DND-41 (cell line): ENCODE measurements around the gene CEACAM8.
"Not testable (repeated sequence)": the region's sequence is repeated elsewhere in the genome, so short reads cannot be mapped to it uniquely, and the experiment has no call there.

ENCODE experiments used
- ATAC-seq: fragments of 200-7000 bp; cut with Tn5 transposase; 3 replicates; pipeline ENCODE4 v1.9.1; 2021; ENCODE audit warnings: low read depth; ENCODE audit not compliant: insufficient read depth
- DNase-seq: peaks from one replicate; pipeline ENCODE4 v3.0.0-alpha.2; 2020
- H2AFZ ChIP-seq: 2 replicates; pipeline ENCODE4 v1.6.0; 2012; ENCODE audit warnings: low read depth, low read length
- H3K27ac ChIP-seq: 2 replicates; pipeline ENCODE4 v1.5.1; 2012; ENCODE audit warnings: low read length, inconsistent platforms
- H3K27me3 ChIP-seq: fragments of 200-600 bp; sonication (generic); 2 replicates; pipeline ENCODE4 v1.6.0; 2012; ENCODE audit warnings: low read length, mild to moderate bottlenecking, inconsistent platforms; ENCODE audit not compliant: insufficient read depth, poor library complexity
- H3K36me3 ChIP-seq: 2 replicates; pipeline ENCODE4 v1.5.1; 2012; ENCODE audit warnings: low read length, inconsistent platforms; ENCODE audit not compliant: insufficient read depth
- H3K4me1 ChIP-seq: 2 replicates; pipeline ENCODE4 v1.5.1; 2012; ENCODE audit warnings: mild to moderate bottlenecking, low read length; ENCODE audit not compliant: insufficient read depth
- H3K4me2 ChIP-seq: 2 replicates; pipeline ENCODE4 v1.6.0; 2012; ENCODE audit warnings: mild to moderate bottlenecking, moderate library complexity, low read length, inconsistent platforms; ENCODE audit not compliant: insufficient read depth
- H3K4me3 ChIP-seq, 2 experiments: fragments of 200-600 bp in 1 of 2; shearing (Covaris generic) in 1 of 2; 2 replicates each; pipeline ENCODE4 v1.5.1; 2012 to 2016; ENCODE audit warnings: inconsistent platforms in 2 of 2, low read length in 2 of 2, mild to moderate bottlenecking in 2 of 2, low read depth in 1 of 2, moderate library complexity in 1 of 2
- H3K79me2 ChIP-seq: 2 replicates; pipeline ENCODE4 v1.6.0; 2012; ENCODE audit warnings: low read length, inconsistent platforms; ENCODE audit not compliant: insufficient read depth
- H3K9ac ChIP-seq: 2 replicates; pipeline ENCODE4 v1.6.0; 2012; ENCODE audit warnings: low read depth, mild to moderate bottlenecking, inconsistent platforms, low read length, moderate library complexity
- H3K9me3 ChIP-seq: 2 replicates; pipeline ENCODE4 v1.5.1; 2012; ENCODE audit warnings: low read length, moderate library complexity, mild to moderate bottlenecking, inconsistent platforms; ENCODE audit not compliant: insufficient read depth, severe bottlenecking
- H4K20me1 ChIP-seq: 2 replicates; pipeline ENCODE4 v1.6.0; 2012; ENCODE audit warnings: low read length; ENCODE audit not compliant: insufficient read depth
- CTCF ChIP-seq: IDR thresholded peaks from 2 replicates; pipeline ENCODE4 v1.5.1; 2012; ENCODE audit warnings: borderline replicate concordance, low read length, moderate library complexity, mild to moderate bottlenecking; ENCODE audit not compliant: poor library complexity, severe bottlenecking; ENCODE audit errors: extremely low read depth
- EZH2 ChIP-seq: IDR thresholded peaks from 3 replicates; pipeline ENCODE4 v1.6.1; 2012; ENCODE audit warnings: borderline replicate concordance, low read depth, mild to moderate bottlenecking, moderate library complexity, low read length, inconsistent platforms; ENCODE audit not compliant: severe bottlenecking

The CEACAM8 gene

GRCh38 chr19:42627916-42628315, 33.2 kb upstream of the CEACAM8 start:
- no peaks in the 10 kb centered on the region for H4K20me1 ChIP-seq
- H3K4me2 ChIP-seq, result no peak overlapping the region
- no peak overlapping the region for H3K9ac ChIP-seq
- no peak for DNase-seq
- no peak overlapping the region for H3K27ac ChIP-seq
- no peak overlapping the region for H3K4me3 ChIP-seq
- TF ChIP-seq CTCF (no peak), EZH2 (no peak)
- H3K9me3 ChIP-seq, result no peaks in the 10 kb centered on the region
- ATAC-seq, result no peak
- H3K27me3 ChIP-seq, result peaks cover 3% of the 10 kb centered on the region
- no peaks in the 10 kb centered on the region for H3K4me1 ChIP-seq
- no peaks in the 10 kb centered on the region for H3K79me2 ChIP-seq
- H3K36me3 ChIP-seq, result no peaks in the 10 kb centered on the region
- no peak overlapping the region for H2AFZ ChIP-seq

- Histone ChIP-seq H3K4me1 (no peaks in the 10 kb centered on the region), H3K4me2 (no peak overlapping the region), H3K36me3 (no peaks in the 10 kb centered on the region), H3K27me3 (peaks cover 4% of the 10 kb centered on the region), H3K4me3 (no peak overlapping the region), H3K9me3 (no peaks in the 10 kb centered on the region), H4K20me1 (no peaks in the 10 kb centered on the region), H2AFZ (no peak overlapping the region), H3K9ac (no peak overlapping the region), H3K27ac (no peak overlapping the region), H3K79me2 (no peaks in the 10 kb centered on the region)
- DNase-seq, result no peak
- TF ChIP-seq CTCF (no peak), EZH2 (no peak)
- ATAC-seq, result no peak
Measured at GRCh38 chr19:42626181-42626580, 31.5 kb upstream of the CEACAM8 start.

GRCh38 chr19:42619271-42619670, 24.5 kb upstream of the CEACAM8 start:
- no peak overlapping the region for H3K4me2 ChIP-seq
- H3K9me3 ChIP-seq, result no peaks in the 10 kb centered on the region
- no peak for DNase-seq
- no peak overlapping the region for H3K9ac ChIP-seq
- no peaks in the 10 kb centered on the region for H4K20me1 ChIP-seq
- no peaks in the 10 kb centered on the region for H3K79me2 ChIP-seq
- no peak for TF ChIP-seq EZH2
- no peak for TF ChIP-seq CTCF
- no peak overlapping the region for H2AFZ ChIP-seq
- H3K4me3 ChIP-seq, result no peak overlapping the region
- H3K4me1 ChIP-seq, result no peaks in the 10 kb centered on the region
- H3K36me3 ChIP-seq, result no peaks in the 10 kb centered on the region
- peaks cover 4% of the 10 kb centered on the region for H3K27me3 ChIP-seq
- no peak for ATAC-seq
- H3K27ac ChIP-seq, result no peak overlapping the region

- no peaks in the 10 kb centered on the region for H3K79me2 ChIP-seq
- TF ChIP-seq EZH2, result no peak
- no peak for TF ChIP-seq CTCF
Measured at GRCh38 chr19:42613666-42614065, 18.9 kb upstream of the CEACAM8 start.

GRCh38 chr19:42610401-42610915, 15.7 kb upstream of the CEACAM8 start:
- not testable (repeated sequence) for ATAC-seq, H4K20me1 ChIP-seq, H3K4me2 ChIP-seq, H3K79me2 ChIP-seq, H3K27ac ChIP-seq, H3K9me3 ChIP-seq, H3K36me3 ChIP-seq, H3K9ac ChIP-seq, H3K27me3 ChIP-seq, DNase-seq, H2AFZ ChIP-seq, H3K4me3 ChIP-seq, H3K4me1 ChIP-seq

More at GRCh38 chr19:42613666-42614065, 18.9 kb upstream of the CEACAM8 start:
- Histone ChIP-seq H3K9ac (no peak overlapping the region), H3K4me2 (no peak overlapping the region), H2AFZ (no peak overlapping the region), H3K27ac (no peak overlapping the region), H3K4me3 (no peak overlapping the region), H4K20me1 (no peaks in the 10 kb centered on the region), H3K27me3 (no peaks in the 10 kb centered on the region), H3K36me3 (no peaks in the 10 kb centered on the region), H3K9me3 (no peaks in the 10 kb centered on the region), H3K4me1 (no peaks in the 10 kb centered on the region)
- DNase-seq, result no peak
- ATAC-seq, result no peak
